GM21360 (cell line): ENCODE results near the gene UGT1A4.

Experiments
- ATAC-seq: cut with Tn5 transposase; IDR thresholded peaks from one replicate; pipeline ENCODE4 v1.9.1; 2021; ENCODE audit warnings: mild to moderate bottlenecking, moderate library complexity; ENCODE audit not compliant: unreplicated experiment

UGT1A4 gene

DNA sequence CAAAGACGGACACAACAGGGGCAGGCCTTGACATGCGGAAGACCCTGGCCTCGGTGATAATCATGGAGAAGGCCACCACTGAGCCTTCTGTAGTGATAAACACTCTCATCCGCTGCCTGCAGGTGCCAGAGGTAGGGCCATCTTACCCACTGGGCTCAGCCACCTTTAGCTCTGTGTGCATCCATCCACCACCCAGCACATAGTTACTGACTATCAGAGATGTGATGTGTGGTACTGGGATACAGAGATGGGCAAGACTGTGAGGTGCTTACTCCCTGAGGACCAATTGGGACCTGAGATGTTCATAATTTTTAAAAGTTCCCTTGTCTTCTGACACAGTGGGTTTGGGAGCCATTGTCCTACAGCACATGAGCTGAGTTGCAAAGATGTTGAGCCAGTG is 61.2 kb downstream of the UGT1A4 start:
- ATAC-seq, result no peak

DNA sequence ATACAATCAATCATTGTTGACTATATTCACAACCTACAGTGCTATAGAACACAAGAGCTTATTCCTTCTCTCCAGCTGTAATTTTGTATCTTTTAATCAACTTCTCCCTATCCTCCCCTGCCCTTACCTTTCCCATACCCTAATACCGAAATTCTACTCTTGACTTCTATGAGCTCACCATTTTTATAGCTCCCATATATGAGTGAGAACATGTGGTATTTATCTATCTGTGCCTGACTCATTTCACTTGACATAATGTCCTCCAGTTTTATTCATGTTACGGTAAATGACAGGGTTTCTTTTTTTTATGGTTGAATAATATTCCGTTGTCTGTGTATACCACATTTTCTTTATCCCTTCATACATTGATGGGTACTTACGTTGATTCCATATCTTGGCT is 62.2 kb downstream of the UGT1A4 start:
- no peak for ATAC-seq

DNA sequence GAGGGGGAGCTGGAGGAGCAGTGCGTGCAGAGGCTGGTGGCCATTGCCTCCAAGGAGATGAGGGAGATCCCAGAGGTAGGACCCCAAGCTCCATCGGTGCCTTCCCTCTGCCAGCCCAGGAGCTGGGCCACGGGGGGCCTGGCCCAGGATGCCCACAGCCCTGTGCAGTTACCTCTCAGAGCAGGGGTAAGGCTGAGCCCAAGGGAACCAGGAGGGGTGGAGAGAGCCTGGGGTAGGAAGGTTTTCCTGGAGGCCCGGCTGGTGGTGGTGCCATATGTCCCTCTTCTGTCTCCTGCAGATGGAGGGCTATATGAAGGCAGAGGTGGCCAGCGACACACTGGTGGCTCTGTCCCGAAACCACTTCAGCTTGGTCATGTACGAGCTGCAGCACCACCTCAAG is 71.0 kb downstream of the UGT1A4 start:
- ATAC-seq, result no peak

DNA sequence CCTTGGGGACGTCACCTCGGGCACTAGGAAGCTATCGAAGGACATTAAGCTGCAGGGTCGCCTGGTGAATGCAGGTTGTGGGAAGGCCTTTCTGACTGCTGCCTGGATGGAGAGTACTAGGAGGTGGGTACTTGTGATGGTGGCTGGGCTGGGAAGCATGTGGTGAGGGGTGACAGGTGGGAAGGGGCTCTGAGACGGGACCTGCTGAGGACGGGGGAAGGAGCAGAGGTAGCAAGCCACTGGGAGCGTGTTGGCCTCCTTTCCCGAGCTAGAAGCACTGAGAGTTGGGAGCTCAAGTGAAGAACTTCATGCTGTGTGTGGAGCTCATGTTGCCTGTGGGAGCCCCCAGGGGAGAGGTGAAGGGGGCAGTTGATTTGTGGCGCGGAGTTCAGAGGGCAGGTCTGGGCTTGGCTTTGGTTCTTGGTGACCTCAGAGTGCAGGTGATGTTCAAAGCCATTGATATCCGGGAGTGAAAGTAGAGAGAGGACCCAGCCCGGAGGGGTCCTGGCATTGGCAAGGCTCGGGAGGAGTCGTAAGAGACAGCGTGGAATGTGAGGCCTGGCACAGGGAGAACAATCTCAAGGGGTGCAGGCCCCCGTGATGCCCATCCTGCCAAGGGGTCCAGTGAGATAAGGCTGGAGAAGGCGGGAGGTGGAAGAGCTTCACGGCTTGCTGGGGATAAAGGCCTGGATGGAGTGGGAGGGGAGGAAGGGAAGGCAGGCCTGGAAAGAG is 72.8 kb downstream of the UGT1A4 start:
- ATAC-seq, result no peak

DNA sequence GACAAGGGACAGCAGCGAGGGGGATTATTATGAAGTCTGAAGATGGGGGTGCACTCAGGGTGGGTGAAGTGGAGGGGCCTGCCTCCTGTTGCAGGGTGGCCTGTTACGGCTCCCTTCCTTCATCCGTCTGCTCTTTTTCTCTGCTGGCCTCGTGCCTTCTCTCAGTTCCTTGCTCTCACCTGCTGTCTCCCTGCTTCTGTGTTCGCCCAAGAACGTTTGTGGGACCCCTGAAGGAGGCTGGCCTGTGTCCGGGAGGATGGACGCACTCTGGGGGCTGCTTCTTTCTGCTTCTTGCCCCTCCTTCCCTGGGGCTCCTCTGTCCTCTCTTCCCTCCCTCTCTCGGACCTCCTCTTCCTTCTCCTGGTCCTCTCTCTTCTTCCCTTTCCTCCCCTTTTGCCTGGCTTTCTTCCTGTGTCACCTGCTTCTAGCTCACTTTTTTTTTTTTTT is 73.4 kb downstream of the UGT1A4 start:
- ATAC-seq, result no peak

DNA sequence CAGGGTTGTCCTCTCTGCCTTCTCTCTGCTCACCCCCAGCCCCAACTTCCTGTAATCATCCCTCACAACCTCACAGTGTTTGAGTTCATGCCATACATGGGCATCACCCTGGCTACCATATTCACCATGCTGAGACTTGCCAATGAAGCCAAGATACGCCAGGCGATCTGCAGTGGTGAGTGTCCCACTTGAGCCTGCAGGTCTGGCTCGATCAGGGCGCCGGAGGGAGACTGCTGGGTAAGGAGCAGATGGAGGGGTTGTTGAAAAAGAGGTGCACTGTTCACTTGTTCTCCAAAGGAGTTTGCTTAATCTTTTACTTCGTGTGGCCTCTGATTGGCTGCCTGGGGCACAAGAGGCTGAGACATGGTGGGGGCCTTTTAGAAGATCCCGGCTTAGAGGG is 74.2 kb downstream of the UGT1A4 start:
- no peak for ATAC-seq

DNA sequence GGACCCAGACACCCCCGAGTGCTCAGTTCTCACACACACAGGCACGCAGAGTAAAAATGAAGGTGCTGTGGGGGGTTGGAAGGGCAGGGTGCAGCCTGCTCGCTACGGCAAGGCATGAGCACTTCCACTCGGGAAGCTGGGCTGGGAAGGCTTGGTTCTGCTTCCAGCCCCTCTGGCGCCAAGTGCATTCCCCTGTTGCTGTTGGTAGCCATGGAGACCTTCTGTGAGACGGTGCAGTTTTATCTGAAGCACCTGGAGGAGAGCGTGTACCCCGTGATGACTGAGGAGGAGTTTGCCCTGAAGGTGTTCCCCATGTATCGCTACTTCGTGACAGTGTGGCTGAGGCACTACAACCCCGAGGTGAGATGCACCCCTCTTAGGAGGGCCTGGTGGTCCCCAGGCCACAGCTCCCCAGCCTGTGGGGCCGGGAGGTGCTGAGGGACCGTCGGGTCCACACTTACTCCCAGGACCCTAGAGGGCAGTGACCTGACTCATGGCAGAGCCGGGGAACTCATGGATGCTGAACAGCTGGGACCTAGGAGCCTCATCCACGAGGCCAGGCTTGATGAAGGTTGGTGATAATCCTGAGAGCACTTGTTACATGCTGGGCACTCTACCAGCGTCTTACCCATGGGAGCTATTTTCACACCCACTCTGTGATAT is 75.1 kb downstream of the UGT1A4 start:
- no peak for ATAC-seq

DNA sequence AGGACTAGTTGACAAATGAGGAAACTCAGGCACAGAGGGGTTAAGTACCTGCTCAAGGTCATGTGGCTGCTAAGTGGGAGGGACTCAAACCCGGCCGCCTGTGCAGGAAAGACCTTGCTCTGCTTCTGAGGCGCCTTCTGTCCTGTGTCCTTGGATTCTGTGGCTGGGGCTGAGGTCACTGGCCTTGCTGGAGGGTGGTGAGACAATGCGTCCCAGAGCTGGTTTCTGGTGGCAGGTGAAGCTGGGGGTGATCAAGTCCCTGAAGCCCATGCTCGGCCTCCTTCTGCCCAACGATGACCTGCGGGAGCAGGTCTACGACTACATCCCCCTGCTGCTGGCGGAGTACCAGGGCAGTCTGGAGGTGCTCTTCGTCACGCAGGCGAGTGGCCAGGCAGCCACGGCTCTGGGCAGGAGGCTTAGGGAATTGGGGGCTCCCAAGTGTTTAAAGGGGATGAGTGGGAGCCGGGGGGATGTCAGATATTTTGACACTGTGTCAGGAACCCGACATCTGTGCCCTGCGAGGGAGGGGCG is 75.7 kb downstream of the UGT1A4 start:
- no peak for ATAC-seq

DNA sequence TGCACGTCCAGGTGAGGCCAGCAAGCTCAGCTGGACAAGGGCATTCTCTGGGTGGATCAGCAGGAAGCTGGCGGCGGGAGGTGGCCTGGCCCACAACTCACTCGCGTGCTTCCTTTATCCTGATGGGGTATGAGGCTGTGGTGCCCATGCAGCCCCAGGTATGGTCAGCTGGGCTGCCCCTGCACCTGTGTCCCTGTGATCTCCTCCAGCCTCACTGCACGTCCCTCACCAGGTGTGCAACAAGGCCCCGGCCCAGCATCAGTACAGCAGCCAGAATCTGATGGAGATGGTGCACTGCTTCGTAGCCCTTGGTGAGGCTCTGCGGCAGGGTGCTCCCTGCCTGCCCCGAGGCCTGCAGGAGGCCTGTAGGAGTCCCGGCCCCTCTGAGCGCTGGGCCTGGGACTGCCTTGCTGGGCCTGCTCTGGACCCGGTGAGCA is 77.2 kb downstream of the UGT1A4 start:
- no peak for ATAC-seq

DNA sequence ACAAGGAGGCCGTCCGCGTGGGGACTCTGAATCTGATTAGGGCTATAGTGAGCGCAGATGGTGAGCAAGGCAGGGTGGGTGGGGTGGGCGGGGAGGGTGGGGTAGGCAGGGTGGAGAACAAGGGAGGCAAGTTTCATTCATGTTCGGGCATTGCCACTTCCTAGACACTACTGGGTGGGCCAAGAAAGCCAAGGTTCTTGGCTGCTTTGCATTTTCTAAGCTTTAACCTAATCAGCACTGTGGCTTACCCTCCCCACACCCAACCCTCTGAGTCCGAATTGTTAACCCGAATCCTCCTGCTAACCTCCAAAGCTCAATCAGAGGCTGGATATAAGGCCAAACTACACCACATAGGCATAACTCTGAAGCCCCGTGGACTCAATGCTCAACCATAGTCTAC is 77.7 kb downstream of the UGT1A4 start:
- ATAC-seq, result no peak

DNA sequence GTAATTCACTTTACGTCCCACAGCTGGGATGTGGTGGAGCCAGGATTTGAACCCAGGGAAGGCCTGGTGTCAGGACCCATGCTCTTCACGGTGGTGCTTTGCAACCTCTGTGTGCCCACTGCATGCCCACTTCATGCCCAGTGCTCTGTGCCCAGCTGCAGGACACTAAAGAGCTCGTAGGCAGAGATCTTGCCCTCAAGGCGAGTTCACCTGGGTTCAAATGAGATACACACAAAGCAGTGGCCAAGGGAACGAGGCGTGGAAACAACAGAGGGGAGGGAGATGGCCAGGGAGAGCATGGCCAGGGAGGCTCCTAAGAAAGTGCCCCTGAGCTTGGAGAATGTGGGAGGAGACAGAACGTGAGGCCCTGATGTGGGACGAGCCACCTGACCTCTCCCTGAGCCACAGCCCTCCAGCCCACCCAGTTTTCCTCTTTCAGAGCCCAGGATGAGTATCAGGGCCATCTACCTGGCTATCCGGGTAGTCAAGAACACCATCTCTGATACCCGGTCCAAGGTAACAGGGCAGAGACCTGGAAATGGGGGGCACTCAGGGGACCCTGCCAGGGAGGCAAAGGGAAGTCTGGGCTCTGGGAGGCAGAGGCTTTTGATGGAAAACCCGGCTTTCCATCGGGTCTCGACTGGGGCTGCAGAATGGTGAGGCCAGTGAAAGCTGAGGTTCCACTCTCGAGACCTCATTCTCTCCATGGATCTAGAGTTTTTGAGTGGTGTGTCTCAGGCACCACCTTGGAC is 80.0 kb downstream of the UGT1A4 start:
- no peak for ATAC-seq

DNA sequence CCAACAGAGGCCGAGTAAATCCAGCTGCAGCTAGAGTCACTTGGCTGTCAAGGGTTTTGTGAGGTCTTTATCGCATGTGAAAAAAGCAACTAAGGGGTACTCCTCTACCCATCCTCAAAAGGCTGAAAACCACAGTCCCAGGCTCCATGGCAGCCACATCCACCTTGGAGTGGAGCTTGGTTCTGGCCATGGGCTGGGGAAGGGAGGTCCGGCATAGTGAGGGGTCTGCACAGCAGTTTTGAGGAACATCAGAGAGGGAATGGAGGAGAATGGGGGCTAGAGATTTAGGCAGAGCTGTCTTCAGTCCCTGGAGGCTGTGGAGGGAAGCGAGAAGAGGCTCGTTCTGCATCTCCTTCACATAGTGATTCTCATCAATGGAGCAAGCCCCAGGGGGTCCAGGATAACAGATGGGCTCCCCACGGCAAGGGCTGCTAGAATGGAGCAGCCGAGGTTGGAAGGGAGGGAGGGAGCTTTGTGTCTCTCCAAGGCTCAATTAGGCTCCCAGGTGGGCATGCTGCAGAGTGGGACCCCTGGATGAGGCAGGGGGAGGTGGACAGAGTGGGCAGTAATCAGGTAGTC is 80.6 kb downstream of the UGT1A4 start:
- ATAC-seq, result no peak

DNA sequence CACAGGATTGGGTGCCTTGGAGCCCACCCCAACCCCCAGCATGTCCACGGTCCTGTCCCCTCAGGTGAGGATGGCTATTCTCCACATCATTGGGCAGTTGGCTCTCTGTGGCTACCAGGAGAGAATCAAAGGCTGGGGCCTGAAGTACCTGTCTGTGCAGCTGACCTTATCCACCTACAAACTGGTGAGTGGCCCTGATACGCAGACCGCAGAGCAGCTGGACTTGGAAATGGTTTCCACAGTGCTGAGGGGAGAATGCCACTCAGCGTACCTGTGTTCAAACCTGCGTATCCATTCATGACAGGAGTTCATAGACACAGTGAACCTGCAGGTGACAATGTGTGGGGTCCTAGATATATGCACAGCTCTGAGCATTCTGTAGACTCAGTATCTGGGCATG is 81.2 kb downstream of the UGT1A4 start:
- no peak for ATAC-seq

DNA sequence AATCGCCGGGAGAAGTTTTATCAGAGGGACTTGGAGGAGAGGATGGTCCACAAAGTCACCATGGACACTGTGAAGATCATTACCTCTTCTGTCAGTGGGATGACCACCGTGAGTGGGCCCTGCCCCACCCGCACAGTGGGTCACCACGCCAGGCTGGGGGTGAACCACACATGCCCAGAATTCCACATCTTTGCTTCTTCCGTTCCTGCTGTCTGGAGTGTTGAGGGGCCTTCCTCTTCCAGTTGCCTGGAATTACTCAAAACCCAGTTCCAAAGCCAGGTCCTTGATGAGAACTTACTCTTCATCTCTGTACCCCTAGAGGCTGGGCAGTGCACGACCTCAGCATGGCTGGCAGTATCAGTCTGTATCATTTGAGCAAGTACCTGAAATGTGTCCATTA is 81.7 kb downstream of the UGT1A4 start:
- ATAC-seq, result no peak

DNA sequence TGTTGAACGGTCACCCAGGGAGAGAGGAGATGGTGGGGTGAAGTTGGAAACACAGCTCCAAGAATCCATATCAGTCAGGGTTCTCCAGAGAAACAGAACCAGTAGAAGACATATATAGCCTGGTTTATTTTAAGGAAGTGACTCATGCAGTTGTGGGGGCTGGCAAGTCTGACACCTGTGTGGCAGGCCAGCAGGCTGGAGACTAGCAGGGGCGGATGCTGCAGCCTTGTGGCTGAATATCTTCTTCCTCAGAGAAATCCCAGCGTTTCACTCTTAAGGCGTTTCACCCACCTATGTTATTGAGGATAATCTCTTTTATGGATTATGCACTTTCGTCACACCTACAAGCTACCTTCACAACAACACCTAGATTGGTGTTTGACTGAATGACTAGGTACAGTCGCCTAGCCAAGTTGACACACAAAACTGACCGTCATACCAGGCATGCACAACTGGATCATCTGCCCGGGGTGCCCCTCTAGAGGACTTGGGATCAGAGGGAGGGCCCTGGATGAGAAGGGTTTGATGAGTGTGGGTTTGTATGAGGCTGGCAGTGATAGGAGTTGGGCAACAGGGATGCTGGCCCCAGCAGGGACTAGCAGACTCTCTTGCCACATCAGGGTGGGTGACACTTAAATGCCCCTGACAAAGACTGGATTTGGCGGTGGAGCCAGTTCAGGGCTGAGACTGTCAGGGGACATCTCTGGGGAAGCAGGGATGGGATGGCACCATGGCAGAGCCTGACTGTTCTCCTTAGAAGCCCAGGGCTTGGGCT is 83.0 kb downstream of the UGT1A4 start:
- ATAC-seq, result no peak

DNA sequence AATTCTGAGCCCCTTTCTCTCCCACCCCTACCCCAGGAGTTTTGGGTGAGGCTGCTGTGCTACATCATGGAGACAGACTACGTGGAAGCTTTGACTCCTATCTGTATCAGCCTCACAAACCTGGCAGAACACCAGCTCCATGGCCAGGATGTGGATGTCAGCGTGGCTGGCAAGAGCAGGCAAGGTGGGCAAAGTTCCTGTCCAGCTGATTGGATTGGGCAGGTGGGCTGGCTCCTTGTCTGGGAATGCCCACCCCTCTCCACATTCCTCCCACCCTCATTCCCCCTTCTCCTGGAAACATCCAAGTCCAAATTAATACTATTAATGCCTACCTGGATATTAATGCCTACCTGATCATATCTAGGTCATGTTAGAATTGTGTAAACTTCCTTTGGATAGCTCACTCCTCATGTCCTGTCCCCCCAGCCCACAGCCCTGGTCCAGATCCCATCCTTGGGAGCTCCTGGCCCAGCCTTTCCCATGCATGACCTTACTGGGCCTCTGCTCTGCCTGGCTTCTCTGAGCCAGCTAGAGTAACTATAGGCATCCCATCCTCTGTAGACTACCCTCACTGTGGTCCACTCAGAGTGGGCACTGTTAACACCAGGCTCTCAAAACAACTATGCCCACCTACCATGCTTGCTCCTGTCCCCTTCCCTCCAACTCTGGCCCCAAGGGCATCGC is 83.7 kb downstream of the UGT1A4 start:
- ATAC-seq, result no peak

DNA sequence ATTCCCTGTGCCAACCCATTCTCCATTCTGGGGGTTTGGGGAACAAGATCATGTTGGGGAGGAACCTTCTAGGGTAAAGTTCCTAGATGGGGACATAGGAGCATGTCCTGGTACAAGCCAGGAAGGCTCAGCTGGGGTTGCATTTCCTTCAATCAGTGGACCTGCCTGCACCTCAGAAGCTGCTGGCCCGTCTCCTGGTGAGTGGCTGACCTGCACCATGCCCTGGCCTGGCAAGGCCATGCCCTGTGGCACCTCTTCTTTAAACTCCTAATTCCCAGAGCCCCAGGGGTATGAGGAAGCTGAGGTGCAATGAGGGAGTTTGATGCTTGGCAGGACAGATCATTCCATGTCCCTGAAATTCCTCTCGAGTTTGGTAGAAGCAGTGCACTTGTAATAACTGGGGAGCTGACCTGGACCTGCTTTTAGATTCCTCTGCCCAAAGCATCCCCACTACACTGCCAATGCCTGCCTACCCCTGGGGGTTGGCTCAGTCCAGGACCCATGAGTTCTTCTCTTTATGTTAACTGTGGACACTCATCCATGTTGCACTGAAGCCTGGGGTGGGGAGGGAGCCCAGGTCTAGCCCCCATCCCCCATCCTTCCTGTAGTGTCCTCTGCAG is 84.9 kb downstream of the UGT1A4 start:
- ATAC-seq, result no peak

DNA sequence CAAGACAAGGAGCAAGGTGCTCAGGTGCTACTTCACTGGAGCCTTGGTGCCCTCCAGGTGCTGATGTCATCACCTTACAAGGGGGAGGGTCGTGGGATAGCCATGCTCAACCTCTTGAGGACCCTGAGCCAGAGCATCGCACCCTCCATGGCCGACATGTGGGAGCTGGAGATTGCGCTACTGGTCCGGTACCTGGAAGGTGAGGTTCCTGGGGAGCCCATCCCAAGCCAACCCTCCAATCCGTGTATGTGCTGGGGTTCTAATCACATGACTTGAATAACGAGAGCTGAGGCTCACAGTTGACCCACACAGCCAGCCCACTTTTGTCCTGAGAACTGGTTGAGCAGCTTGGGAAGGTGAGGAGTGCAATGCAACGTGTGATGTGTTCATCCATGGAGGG is 85.5 kb downstream of the UGT1A4 start:
- no peak for ATAC-seq

DNA sequence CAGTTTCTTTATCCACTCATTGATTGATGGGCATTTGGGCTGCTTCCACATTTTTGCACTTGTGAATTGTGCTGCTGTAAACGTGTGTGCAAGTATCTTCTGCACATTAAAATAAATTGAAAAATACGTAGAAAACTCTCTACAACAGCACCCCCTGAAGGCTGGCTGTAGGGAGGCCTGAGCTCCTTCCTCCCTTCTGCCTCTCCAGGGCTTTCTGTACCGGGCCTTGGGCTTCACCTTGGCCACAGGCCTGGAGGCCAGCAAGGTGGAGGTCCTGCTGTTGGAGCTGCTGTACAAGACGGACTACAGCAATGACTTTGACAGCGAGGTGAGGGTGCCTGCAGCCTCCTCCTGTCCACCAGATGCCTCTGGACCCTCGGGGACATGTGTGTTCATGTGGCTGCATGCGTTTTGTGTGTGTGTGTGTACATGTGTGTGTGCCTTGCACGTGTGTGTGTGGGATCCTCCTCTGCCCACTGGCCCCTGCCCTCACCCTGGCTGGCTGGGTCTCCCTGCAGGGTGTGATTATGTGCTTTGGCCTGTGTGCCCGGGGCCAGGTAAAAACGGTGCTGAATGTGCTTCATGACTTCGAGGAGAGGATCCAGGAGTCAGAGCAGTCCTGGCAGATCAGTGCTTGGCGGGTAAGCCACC is 88.8 kb downstream of the UGT1A4 start:
- ATAC-seq, result no peak
